ENCODE data around the gene GSK3A.

GRCh38 chr19:42224940-42225717 lies 17.3 kb downstream of the GSK3A start:
- TF ChIP-seq CTCF (IDR thresholded peaks at IDR 0.05) (no peak), POLR2A (IDR thresholded peaks at IDR 0.05) (no peak), EP300 (IDR thresholded peaks at IDR 0.05) (no peak), POLR2AphosphoS5 (IDR thresholded peaks at IDR 0.05) (no peak)
